Natural killer cell (primary cell): Measurements from ENCODE around the gene AMN1. TPM values are rescaled to one million over a fixed set of nuclear protein-coding genes. Genes with fewer than 3 reads are reported as not detected.

Source experiments
- ATAC-seq, 3 donors: fragments of 150-1000 bp in 2 of 3; fragments of 200-7000 bp in 1 of 3; cut with Tn5 transposase; 1 replicate in 1 of 3; 2 replicates in 2 of 3; pipeline ENCODE4 v1.10.0; 2021; ENCODE audit warnings: mild to moderate bottlenecking in 2 of 3, moderate library complexity in 2 of 3
- DNase-seq, 2 donors: peaks; one replicate each; pipeline versions ENCODE4 v3.0.0 to v3.0.0-alpha.2; 2013 to 2021; ENCODE audit warnings: mixed read lengths in 1 of 2
- H3K27ac ChIP-seq: one replicate; pipeline ENCODE4 v1.5.1; 2013; ENCODE audit warnings: mild to moderate bottlenecking, low read length
- H3K27me3 ChIP-seq: one replicate; pipeline ENCODE4 v1.6.1; 2013; ENCODE audit warnings: low read length; ENCODE audit not compliant: control insufficient read depth, insufficient read depth
- H3K36me3 ChIP-seq: one replicate; pipeline ENCODE4 v1.6.1; 2013; ENCODE audit warnings: low read length; ENCODE audit not compliant: control insufficient read depth, insufficient read depth
- H3K4me1 ChIP-seq: one replicate; pipeline ENCODE4 v1.6.1; 2013; ENCODE audit warnings: low read length; ENCODE audit not compliant: control insufficient read depth, insufficient read depth
- H3K4me3 ChIP-seq: one replicate; pipeline ENCODE4 v1.5.1; 2013; ENCODE audit warnings: low read length
- H3K9me3 ChIP-seq: one replicate; pipeline ENCODE4 v1.6.1; 2013; ENCODE audit warnings: low read length; ENCODE audit not compliant: control insufficient read depth, insufficient read depth
- H3K27ac Mint-ChIP-seq, 2 donors: one replicate each; pipeline ENCODE4 v1.8.0; 2022; ENCODE audit warnings: mild to moderate bottlenecking in 2 of 2, mixed read lengths in 2 of 2, moderate library complexity in 1 of 2
- H3K27me3 Mint-ChIP-seq, 2 donors: one replicate each; pipeline ENCODE4 v1.8.0; 2022; ENCODE audit warnings: low read depth in 2 of 2, mixed read lengths in 2 of 2
- H3K36me3 Mint-ChIP-seq: one replicate; pipeline ENCODE4 v1.8.0; 2022; ENCODE audit warnings: mixed read lengths
- H3K4me1 Mint-ChIP-seq, 2 donors: one replicate each; pipeline ENCODE4 v1.8.0; 2022; ENCODE audit warnings: mixed read lengths in 2 of 2
- H3K4me3 Mint-ChIP-seq: one replicate; pipeline ENCODE4 v1.8.0; 2022; ENCODE audit warnings: mild to moderate bottlenecking, moderate library complexity, mixed read lengths
- H3K9me3 Mint-ChIP-seq, 2 donors: one replicate each; pipeline ENCODE4 v1.8.0; 2022; ENCODE audit warnings: mixed read lengths in 2 of 2
- WGBS: methylation state at CpG from one replicate; pipeline ENCODE4 v1.1.7; 2013; ENCODE audit warnings: missing lambda C conversion rate; ENCODE audit not compliant: insufficient coverage; 5-methylcytosine and 5-hydroxymethylcytosine counted together
- intact Hi-C: fragments of 100-400 bp; cut with micrococcal nuclease; formaldehyde crosslinking; loops from one replicate; pipeline ENCODE4 v1.14.2; 2022
- total RNA-seq, 4 donors: library from RNA; stranded (reverse); fragments of 120-200 nt in 1 of 4; gene quantifications; one replicate each; pipeline versions ENCODE4 v1.2.3 to v1.2.4, GENCODE V29; 2013 to 2022
- TF ChIP-seq, protein P1 (sequence below): fragments of 200-600 bp; IDR thresholded peaks from one replicate; pipeline ENCODE4 v1.8.0; 2022; ENCODE audit warnings: antibody characterized with exemption

AMN1 gene
- total RNA-seq, 3 donors from 2014 or later (not counting 1 experiment from before 2014, with no cell fraction given), result 4.6 to 6.9 (median 6.3) TPM

DNA sequence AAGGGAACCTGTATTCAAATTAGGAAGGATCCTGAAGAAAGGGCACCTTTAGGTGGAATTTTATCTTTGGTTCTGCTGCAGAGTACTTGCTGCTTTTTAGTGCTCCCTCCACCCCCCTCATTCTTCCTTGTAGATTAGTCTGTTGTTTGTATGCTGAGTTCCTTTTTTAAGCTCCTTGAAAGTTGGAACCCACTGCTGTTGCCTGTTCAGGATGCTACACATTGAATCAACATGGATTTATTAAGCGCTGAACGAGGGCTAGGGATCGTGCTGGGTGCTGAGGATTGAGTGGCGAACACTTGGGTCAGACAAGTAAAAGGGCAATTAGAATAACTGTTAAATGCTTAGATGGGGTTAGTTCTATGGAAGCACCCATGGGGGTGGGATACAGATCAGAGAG lies 884 bp upstream of the AMN1 start:
- H3K27ac ChIP-seq, result peak overlapping the region; percentile 95
- TF ChIP-seq, protein P1, sequence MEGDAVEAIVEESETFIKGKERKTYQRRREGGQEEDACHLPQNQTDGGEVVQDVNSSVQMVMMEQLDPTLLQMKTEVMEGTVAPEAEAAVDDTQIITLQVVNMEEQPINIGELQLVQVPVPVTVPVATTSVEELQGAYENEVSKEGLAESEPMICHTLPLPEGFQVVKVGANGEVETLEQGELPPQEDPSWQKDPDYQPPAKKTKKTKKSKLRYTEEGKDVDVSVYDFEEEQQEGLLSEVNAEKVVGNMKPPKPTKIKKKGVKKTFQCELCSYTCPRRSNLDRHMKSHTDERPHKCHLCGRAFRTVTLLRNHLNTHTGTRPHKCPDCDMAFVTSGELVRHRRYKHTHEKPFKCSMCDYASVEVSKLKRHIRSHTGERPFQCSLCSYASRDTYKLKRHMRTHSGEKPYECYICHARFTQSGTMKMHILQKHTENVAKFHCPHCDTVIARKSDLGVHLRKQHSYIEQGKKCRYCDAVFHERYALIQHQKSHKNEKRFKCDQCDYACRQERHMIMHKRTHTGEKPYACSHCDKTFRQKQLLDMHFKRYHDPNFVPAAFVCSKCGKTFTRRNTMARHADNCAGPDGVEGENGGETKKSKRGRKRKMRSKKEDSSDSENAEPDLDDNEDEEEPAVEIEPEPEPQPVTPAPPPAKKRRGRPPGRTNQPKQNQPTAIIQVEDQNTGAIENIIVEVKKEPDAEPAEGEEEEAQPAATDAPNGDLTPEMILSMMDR, result no peak
- Mint-ChIP-seq H3K4me3 (peak overlapping the region; percentile 99), H3K36me3 (no peaks in the 10 kb centered on the region), H3K27ac (peak overlapping the region; percentile 96 to 97), H3K4me1 (peaks cover 29 to 48% of the 10 kb centered on the region in 2 donors), H3K27me3 (no peaks in the 10 kb centered on the region), H3K9me3 (no peaks in the 10 kb centered on the region)
- WGBS, result 86% methylated on average over 4 of the region's 4 CpGs
- intact Hi-C loops, result loop anchor here (1.0 to 10.0 kb wide), 5 partner anchors 20 to 975 kb away; partner anchors contain the start of genes CAPRIN2, ETFBKMT and SINHCAF
- no peaks in the 10 kb centered on the region for H3K27me3 ChIP-seq
- H3K9me3 ChIP-seq, result no peaks in the 10 kb centered on the region
- peak overlapping the region; percentile 77 for H3K4me3 ChIP-seq
- H3K4me1 ChIP-seq, result peaks cover 30% of the 10 kb centered on the region
- no peaks in the 10 kb centered on the region for H3K36me3 ChIP-seq
- no peak for DNase-seq
- ATAC-seq, result no peak

GRCh38 chr12:31728289-31728916 lies 418 bp downstream of the AMN1 start:
- peaks cover 42 to 49% of the 10 kb centered on the region in 2 donors for H3K4me1 Mint-ChIP-seq
- Histone ChIP-seq H3K9me3 (no peaks in the 10 kb centered on the region), H3K27me3 (no peaks in the 10 kb centered on the region), H3K4me1 (peaks cover 28% of the 10 kb centered on the region), H3K36me3 (no peaks in the 10 kb centered on the region), H3K4me3 (peak overlapping the region; percentile 77), H3K27ac (peak overlapping the region; percentile 95)
- intact Hi-C loops, result loop anchor here (1.0 to 10.0 kb wide), 4 partner anchors 62 to 974 kb away; partner anchors contain the start of genes CAPRIN2, ETFBKMT and SINHCAF
- no peaks in the 10 kb centered on the region for H3K36me3 Mint-ChIP-seq
- TF ChIP-seq, protein P1, result no peak
- H3K27ac Mint-ChIP-seq, result peak overlapping the region; percentile 96 to 97
- H3K4me3 Mint-ChIP-seq, result peak overlapping the region; percentile 99
- ATAC-seq, result peak in 1 of 3 donors; percentile 30
- H3K27me3 Mint-ChIP-seq, result no peaks in the 10 kb centered on the region
- H3K9me3 Mint-ChIP-seq, result no peaks in the 10 kb centered on the region
- WGBS, result 2% methylated on average over 22 of the region's 22 CpGs
- DNase-seq, result no peak

DNA sequence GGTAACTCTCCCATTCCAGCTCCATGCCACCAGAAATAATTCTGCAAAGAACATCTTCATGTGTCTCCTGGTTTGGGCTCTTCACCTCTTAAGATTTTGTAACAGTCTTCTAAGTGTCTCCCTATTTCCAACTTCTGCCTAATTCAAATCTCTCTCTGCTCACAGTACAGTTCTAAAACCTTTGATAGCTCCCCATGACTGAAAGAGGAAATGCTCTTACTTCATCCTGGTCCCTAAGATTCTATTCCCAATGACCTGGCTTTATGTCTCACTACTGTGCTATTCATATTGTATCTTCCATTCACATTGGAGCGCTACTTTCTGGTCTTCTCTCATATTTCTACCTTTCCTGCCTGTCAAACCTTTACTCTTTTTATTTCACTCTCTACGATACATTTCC lies 1.6 kb downstream of the AMN1 start:
- Histone ChIP-seq H3K4me3 (no peak overlapping the region), H3K36me3 (no peaks in the 10 kb centered on the region), H3K27me3 (no peaks in the 10 kb centered on the region), H3K9me3 (no peaks in the 10 kb centered on the region), H3K4me1 (peaks cover 34% of the 10 kb centered on the region), H3K27ac (no peak overlapping the region)
- peaks cover 0 to 2% of the 10 kb centered on the region in 2 donors for H3K9me3 Mint-ChIP-seq
- no peak for ATAC-seq
- WGBS, result 88% methylated on average over 2 of the region's 2 CpGs
- TF ChIP-seq, protein P1, result no peak
- no peak for DNase-seq
- H3K4me3 Mint-ChIP-seq, result no peak overlapping the region
- H3K4me1 Mint-ChIP-seq, result peaks cover 48 to 53% of the 10 kb centered on the region in 2 donors
- H3K36me3 Mint-ChIP-seq, result no peaks in the 10 kb centered on the region
- H3K27me3 Mint-ChIP-seq, result no peaks in the 10 kb centered on the region
- peak overlapping the region in 1 of 2 donors; percentile 6 for H3K27ac Mint-ChIP-seq
- intact Hi-C loops, result loop anchor here (10.0 kb wide), 2 partner anchors 402 to 972 kb away; partner anchors contain the start of genes CAPRIN2 and SINHCAF
